GM12872 (cell line): Measurements from ENCODE around the gene DUS1L.

ENCODE experiments used
- TF ChIP-seq, protein P1 (sequence below): IDR thresholded peaks from 3 replicates; pipeline ENCODE4 v1.5.1; 2011; ENCODE audit warnings: low read depth, mild to moderate bottlenecking, low read length, moderate library complexity; ENCODE audit not compliant: insufficient read depth

DUS1L gene

DNA sequence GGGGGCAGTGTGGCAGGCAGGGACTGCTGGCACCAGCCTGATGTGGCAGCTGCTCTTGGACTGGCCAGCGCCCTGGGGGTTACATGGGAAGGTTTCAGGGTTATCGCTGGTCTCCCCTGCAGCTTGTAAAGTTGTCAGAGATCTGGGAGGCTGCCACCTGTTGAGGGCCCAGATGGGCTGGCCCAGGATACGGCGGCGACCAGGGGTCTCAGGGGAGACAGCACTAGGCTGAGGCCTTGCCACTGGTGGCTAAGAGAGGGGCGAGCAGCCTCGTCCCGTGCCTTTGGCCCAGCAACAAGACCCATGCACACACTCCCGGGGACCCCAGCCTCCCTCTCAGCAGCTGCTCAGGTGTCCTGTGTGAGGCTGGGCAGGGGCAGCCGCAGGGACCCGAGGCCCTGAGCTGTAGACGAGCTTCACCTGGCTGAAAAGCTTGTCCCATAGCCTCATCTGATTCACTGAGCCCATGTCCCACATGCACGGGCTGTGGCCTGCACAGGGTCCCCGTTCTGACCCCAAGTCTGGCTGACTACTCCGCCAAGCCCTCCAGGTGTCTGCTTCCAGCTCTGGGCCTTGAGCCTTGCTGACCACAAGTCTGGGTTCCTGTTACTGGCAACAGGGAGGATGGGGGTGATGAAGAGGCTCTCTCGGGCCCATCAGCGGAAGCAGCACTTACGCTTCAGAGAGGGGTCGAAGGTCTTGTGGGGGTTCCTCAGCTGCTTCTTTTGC, 6.2 kb downstream of the DUS1L start:
- TF ChIP-seq, protein P1, sequence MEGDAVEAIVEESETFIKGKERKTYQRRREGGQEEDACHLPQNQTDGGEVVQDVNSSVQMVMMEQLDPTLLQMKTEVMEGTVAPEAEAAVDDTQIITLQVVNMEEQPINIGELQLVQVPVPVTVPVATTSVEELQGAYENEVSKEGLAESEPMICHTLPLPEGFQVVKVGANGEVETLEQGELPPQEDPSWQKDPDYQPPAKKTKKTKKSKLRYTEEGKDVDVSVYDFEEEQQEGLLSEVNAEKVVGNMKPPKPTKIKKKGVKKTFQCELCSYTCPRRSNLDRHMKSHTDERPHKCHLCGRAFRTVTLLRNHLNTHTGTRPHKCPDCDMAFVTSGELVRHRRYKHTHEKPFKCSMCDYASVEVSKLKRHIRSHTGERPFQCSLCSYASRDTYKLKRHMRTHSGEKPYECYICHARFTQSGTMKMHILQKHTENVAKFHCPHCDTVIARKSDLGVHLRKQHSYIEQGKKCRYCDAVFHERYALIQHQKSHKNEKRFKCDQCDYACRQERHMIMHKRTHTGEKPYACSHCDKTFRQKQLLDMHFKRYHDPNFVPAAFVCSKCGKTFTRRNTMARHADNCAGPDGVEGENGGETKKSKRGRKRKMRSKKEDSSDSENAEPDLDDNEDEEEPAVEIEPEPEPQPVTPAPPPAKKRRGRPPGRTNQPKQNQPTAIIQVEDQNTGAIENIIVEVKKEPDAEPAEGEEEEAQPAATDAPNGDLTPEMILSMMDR = no peak

DNA sequence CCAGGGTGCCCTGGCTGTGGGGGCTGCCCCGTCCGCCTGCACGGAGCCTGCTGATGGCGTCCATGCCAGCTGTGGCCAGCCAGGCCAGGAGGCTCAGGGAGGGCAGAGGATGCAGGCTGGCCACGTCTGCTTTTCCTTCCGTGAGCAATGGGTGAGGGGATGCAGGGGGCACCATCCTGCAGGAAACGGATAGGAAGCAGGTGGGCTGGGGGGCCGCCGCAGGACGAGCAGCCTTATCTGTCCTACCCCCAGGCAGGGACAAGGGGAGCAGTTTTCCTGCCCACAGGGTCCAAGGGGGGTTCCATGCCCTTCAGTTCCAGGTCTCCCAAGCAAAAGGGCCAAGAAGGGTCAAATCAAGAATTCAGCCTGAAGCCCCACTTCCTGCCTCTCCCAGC, 6.8 kb downstream of the DUS1L start:
- TF ChIP-seq, protein P1 = no peak

DNA sequence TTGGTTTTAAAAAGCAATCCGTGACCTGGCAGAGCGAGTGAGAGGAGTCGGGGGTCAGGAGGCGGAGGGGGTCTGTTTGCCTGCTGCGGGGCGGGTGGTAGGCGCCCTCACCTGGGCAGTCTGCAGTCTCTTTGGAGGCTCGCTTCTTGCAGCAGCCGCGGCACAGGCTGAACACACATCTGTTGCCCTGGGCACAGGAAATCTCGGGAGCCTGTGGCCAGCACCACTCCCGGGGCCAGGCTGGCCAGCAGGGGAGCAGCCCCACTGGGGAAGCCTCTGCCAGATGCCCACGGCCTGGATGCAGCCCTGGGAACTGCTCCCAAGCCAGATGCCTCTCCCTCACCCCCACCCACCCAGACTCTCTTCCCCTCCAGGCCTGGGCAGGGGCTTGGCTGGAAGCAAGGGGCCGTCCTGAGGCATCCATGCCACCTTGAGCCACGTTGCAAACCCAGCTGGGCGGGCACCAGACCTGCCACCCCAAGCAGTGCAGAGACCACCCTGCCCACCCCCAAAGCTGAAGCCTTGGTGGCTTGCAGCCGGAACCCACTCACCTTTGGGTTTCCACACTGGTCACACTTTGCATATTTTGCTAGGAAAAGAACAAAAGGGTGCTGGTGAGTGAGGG, 7.3 kb downstream of the DUS1L start:
- TF ChIP-seq, protein P1 = no peak

DNA sequence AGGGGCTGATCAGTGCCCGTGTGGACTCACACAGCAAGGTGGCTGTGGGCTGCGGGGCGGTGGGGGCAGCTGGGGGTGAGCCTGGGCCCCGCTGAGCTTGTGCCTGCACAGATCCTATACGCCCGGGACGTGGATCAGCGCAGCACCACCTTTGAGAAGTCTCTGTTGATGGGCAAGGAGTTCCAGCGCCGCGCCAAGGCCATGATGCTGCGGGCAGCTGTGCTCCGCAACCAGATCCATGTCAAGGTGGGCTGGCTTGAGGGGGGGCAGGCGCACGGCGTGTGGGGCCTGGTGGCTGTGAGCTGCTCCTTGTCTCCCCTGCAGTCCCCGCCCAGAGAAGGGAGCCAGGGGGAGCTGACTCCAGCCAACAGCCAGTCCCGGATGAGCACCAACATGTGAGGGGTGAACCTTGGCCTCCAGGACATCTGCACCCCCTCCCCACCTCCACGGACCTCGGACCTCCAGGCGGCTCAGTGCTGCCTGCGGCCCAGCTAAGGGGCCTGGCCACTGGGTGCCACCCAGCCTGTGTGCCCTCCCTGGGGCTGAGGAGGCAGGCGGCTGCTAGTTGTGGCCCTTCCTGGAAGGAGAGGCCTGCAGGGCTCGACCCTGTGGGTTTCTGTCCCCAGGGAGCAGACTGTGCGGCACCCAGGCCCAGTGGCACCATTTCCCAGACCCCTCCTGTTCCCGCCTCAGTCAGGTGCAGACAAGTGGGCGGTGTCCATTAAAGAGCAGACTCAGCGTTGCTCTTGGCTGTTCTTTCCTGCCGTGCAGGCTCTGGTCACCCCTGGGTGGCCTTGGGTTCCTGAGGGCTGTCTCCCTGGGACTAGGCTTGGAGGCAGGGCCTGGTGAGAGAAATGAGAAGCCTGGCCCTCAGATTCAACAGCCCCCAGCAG, 8.6 kb downstream of the DUS1L start:
- TF ChIP-seq, protein P1 = no peak

DNA sequence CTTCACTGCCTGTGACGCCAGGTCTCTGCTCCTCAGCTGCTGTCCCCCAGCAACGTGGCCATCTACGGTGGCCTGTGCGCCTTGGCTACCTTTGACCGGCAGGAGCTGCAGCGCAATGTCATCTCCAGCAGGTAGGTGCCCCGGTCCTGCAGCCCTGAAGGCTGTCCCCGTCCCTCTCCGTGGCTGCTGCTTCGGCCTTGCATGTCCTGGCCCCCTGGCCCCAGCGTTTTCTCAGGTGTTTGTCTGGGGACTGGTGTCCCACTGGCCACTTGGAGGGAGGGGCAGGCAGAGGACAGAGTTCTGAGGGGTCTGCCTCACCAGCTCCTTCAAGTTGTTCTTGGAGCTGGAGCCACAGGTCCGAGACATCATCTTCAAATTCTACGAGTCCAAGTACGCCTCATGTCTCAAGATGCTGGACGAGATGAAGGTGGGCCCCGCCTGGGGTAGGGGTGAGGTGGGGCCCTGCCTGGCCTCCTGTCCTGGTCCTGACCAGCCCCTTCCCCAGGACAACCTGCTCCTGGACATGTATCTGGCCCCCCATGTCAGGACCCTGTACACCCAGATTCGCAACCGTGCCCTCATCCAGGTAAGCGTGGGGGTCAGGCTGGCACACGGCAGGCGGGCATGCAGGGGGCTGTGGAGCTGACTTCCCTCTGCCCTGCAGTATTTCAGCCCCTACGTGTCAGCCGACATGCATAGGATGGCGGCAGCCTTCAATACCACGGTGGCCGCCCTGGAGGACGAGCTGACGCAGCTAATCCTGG, 9.5 kb downstream of the DUS1L start:
- TF ChIP-seq, protein P1 = no peak

DNA sequence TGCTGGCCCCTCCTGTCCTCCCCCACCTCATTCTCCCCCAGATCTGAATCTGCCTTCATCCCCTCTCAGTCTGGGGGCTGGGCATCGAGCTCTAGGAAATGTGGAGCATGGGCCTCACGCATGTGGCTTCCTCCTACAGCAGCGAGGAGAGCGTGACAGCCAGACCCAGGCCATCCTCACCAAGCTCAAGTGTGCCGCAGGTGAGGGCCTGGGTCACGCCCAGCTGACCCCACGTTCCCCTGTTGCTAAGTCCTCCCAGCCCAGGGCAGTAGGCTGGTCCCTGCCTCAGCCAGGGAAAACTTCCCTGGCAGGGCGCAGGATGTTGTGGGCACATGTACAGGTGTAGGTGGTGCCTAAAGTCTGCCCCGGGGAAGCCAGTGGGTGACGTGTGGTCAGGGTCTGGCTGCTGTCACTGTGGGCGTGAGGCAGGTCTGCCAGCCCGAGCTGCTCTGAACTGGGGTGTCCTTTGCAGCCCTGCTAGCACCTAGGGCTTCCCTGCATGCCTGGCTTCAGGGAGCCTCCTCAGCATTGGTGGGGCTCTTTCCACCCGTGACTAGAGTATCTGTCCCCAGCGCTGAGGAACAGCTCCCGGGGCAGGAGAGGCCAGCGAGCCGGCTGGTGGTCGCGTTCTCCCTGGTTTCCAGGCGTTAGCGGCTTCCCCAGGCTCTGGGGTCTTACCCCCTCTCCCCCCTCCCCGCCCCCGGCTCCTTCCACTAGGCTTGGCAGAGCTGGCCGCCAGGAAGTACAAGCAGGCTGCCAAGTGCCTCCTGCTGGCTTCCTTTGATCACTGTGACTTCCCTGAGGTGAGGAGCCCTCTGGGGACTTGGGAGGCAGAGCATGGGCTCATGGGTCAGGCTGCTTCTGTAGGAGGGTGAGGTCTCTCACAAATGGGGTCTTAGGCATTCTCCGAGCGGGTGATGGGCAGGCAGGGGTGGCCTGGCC, 10.3 kb downstream of the DUS1L start:
- TF ChIP-seq, protein P1 = no peak
